PC-3 (cell line): ENCODE measurements around the gene HUNK. TPM values are rescaled to one million over a fixed set of nuclear protein-coding genes. Genes with fewer than 3 reads are reported as not detected.

Experiments used
- total RNA-seq: library from RNA; depleted of rRNA; stranded (reverse); fragments of >200 nt; gene quantifications from 2 replicates; pipeline ENCODE4 v1.2.3, GENCODE V29; 2014; rRNA removed

The HUNK gene
- total RNA-seq, 1 experiment from 2014 or later = not detected

Other genes starting within 250 kb of the HUNK start
- 398 and 409 TPM in 2 replicates for gene SOD1, start 213.3 kb upstream of the HUNK start, total RNA-seq
- gene SCAF4, start 140.9 kb upstream of the HUNK start, total RNA-seq = 11.2 and 18.2 TPM in 2 replicates